Central memory CD4-positive, alpha-beta T cell (primary cell): ENCODE results near the gene GABARAPL2.
"Not testable (repeated sequence)": the region's sequence is repeated elsewhere in the genome, so short reads cannot be mapped to it uniquely, and the experiment has no call there.

Experiments
- DNase-seq: peaks from one replicate; pipeline ENCODE4 v3.0.0; 2022
- total RNA-seq, 3 experiments: gene quantifications; one replicate each; lab custom pipeline; 2026; lab: John Stamatoyannopoulos, UW

Gene GABARAPL2
- 26.0 to 49.7 (median 36.8) reads per million in 3 experiments for total RNA-seq

GRCh38 chr16:75566040-75566757 is at the start of gene GABARAPL2:
Gene GABARAPL2, plus strand, starts transcription at chr16:75566379. Its CDS starts 108 bp downstream, at chr16:75566487.
- peak; percentile 88 for DNase-seq

GRCh38 chr16:75519175-75519574 is 47.0 kb upstream of the GABARAPL2 start:
- no peak for DNase-seq

- DNase-seq: no peak
Observed at GRCh38 chr16:75526032-75526790, 40.0 kb upstream of the GABARAPL2 start.

- DNase-seq: no peak
Observed at GRCh38 chr16:75527825-75528299, 38.3 kb upstream of the GABARAPL2 start.

GRCh38 chr16:75529056-75529905 is 36.9 kb upstream of the GABARAPL2 start:
- no peak for DNase-seq

GRCh38 chr16:75529959-75530358 is 36.2 kb upstream of the GABARAPL2 start:
- no peak for DNase-seq

GRCh38 chr16:75532142-75532765 is 33.9 kb upstream of the GABARAPL2 start:
- no peak for DNase-seq

GRCh38 chr16:75532791-75533190 is 33.4 kb upstream of the GABARAPL2 start:
- no peak for DNase-seq

- no peak for DNase-seq
Observed at GRCh38 chr16:75534560-75535205, 31.5 kb upstream of the GABARAPL2 start.

GRCh38 chr16:75535211-75535843 is 30.9 kb upstream of the GABARAPL2 start:
- no peak for DNase-seq

GRCh38 chr16:75535901-75536300 is 30.3 kb upstream of the GABARAPL2 start, which contains the start of gene CHST5:
Gene CHST5, minus strand, starts transcription at chr16:75536108. Its CDS starts 5,724 bp downstream, at chr16:75530384.
- DNase-seq: no peak

GRCh38 chr16:75537776-75538175 is 28.4 kb upstream of the GABARAPL2 start:
- DNase-seq: no peak

GRCh38 chr16:75538882-75539565 is 27.2 kb upstream of the GABARAPL2 start:
- DNase-seq: not testable (repeated sequence)

- DNase-seq: no peak
Observed at GRCh38 chr16:75541236-75541635, 24.9 kb upstream of the GABARAPL2 start.

GRCh38 chr16:75542462-75542861 is 23.7 kb upstream of the GABARAPL2 start:
- not testable (repeated sequence) for DNase-seq

GRCh38 chr16:75545879-75546278 is 20.3 kb upstream of the GABARAPL2 start:
- not testable (repeated sequence) for DNase-seq

GRCh38 chr16:75546293-75546692 is 19.9 kb upstream of the GABARAPL2 start:
- DNase-seq: no peak

GRCh38 chr16:75548456-75548855 is 17.7 kb upstream of the GABARAPL2 start:
- not testable (repeated sequence) for DNase-seq

GRCh38 chr16:75550211-75550662 is 15.9 kb upstream of the GABARAPL2 start:
- peak; percentile 11 for DNase-seq

GRCh38 chr16:75552951-75553350 is 13.2 kb upstream of the GABARAPL2 start:
- no peak for DNase-seq
